Medulla oblongata (tissue), 1 donor: ENCODE measurements around the gene BTBD2.
"Not testable (repeated sequence)": the region's sequence is repeated elsewhere in the genome, so short reads cannot be mapped to it uniquely, and the experiment has no call there.

ENCODE experiments used
- DNase-seq: peaks from one replicate; pipeline ENCODE4 v3.0.0-alpha.2; 2015; ENCODE audit errors: extremely low spot score

Gene BTBD2

DNA sequence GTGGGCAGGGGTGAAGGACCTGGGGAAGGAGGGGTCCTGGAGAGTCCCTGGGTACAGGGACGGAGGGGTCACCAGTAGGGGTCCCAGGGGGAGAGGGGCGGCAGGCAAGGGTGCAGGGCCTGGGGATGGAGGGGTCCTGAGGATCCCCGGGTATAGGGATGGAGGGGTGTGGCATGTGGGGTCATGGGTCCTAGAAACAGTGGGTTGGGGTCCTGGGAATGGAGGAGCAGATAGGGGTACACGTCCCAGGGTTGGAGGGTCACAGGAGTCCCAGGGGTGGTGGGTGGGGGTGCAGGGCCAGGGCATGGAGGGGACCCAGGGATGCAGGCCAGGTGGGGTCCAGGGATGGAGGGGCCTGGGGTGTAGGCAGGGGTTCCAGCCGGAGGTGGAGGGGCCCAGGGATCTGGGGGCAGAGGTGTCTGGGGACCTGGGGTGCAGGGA, 1.4 kb downstream of the BTBD2 start:
- DNase-seq, result no peak

- DNase-seq, result no peak
Observed at GRCh38 chr19:2013683-2013961, 1.9 kb downstream of the BTBD2 start.

DNA sequence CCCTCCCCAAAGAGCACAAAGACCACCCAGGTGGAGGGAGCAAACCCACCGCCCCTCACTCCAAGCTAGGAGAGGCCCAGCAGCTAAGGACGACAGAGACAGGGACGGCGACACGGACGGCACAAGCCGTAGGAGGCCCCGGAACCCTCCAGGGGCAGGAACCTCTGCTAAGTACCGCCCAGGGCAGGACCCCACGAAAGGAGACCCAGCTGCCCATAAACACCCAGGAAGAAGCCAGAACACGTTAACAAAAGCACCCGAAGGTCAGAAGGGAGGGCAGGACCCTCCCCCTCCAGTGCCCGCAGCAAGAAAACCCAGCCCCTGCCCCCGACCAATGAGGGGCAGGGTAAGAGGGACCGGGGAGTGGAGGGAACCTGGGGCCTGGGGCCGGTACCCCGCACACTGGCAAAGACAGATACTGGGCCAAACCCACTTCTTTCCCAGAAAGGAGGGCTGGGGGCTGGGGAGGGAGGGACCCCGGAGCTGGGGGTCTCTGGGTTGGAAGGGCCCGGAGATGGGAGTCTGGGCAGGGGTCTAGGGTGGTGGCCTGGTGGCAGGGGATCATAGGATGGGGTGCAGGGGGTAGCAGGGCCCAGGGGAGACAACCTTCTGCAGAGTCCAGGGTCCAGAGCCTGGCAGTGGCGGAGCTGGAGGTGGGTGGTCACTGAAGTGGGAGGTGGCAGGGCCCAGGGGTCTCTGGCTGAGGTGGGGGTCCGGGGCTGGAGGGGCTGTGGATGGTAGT, 2.4 kb downstream of the BTBD2 start:
- DNase-seq, result no peak

GRCh38 chr19:2011169-2011568, 4.3 kb downstream of the BTBD2 start:
- DNase-seq, result no peak

- DNase-seq, result no peak
Observed at GRCh38 chr19:2010135-2010668, 5.3 kb downstream of the BTBD2 start.

DNA sequence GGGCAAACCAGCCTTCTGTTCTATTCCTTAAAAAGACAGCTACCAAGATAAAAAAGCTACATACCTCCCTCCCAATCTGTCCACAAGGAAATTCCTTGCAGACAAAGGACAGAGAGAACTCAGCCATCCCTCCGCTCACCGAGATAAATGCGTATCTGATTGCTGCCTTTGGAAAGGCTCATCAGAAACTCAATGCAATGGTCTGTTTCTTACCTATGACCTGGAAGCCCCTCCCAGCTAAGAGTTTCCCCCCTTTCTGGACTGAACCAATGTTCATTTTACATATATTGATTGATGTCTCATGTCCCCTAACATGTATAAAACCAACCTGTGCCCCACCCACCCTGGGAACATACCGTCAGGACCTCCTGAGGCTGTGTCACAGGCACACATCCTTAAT, 11.6 kb downstream of the BTBD2 start:
- DNase-seq, result no peak

GRCh38 chr19:1999856-2000515, 15.5 kb downstream of the BTBD2 start:
- no peak for DNase-seq

- DNase-seq, result no peak
Observed at GRCh38 chr19:1998712-1999708, 16.5 kb downstream of the BTBD2 start.

GRCh38 chr19:1997353-1998233, 17.9 kb downstream of the BTBD2 start:
- DNase-seq, result no peak

GRCh38 chr19:1992759-1993260, 22.7 kb downstream of the BTBD2 start:
- DNase-seq, result no peak

- no peak for DNase-seq
Observed at GRCh38 chr19:1991018-1991913, 24.2 kb downstream of the BTBD2 start.

DNA sequence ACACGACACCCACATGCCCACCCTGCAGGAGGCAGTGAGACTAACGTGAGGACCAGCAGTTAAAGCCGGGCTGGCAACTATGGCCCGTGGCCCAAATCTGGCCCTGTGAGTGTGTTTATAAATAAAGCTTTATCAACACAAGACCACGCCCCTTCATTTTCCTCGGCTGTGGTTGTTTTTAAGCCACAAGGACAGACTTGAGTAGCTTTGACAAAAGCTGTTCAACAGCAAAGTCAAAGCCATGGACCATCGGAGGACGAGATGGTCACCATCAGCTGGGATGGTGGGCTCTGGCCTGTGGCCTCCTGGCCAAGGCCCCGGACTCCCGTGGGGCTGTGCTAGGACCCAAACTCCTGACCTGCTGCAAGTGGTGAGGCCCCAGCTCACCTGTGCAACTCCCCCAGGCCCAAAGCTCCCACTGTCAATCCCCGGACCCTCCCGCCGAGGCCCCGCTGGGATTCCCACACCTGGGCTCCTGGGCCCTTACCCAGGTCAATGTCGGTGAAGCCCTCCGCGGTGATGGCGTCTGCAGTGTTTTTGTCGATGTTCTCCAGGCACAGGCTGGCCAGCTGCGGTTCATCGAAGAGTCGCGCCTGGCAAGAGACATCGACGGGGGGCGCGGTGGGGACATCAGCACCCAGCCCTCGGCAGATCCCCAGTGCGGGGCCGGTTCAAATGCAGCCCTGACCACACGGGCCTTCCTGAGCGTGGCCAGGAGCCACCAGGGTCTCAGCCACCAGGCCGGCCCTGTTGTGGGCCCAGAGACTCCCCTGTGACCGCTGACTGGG, 25.1 kb downstream of the BTBD2 start:
- no peak for DNase-seq

GRCh38 chr19:1989513-1990229, 25.8 kb downstream of the BTBD2 start:
- no peak for DNase-seq

- not testable (repeated sequence) for DNase-seq
Observed at GRCh38 chr19:1988464-1988863, 27.1 kb downstream of the BTBD2 start.

DNA sequence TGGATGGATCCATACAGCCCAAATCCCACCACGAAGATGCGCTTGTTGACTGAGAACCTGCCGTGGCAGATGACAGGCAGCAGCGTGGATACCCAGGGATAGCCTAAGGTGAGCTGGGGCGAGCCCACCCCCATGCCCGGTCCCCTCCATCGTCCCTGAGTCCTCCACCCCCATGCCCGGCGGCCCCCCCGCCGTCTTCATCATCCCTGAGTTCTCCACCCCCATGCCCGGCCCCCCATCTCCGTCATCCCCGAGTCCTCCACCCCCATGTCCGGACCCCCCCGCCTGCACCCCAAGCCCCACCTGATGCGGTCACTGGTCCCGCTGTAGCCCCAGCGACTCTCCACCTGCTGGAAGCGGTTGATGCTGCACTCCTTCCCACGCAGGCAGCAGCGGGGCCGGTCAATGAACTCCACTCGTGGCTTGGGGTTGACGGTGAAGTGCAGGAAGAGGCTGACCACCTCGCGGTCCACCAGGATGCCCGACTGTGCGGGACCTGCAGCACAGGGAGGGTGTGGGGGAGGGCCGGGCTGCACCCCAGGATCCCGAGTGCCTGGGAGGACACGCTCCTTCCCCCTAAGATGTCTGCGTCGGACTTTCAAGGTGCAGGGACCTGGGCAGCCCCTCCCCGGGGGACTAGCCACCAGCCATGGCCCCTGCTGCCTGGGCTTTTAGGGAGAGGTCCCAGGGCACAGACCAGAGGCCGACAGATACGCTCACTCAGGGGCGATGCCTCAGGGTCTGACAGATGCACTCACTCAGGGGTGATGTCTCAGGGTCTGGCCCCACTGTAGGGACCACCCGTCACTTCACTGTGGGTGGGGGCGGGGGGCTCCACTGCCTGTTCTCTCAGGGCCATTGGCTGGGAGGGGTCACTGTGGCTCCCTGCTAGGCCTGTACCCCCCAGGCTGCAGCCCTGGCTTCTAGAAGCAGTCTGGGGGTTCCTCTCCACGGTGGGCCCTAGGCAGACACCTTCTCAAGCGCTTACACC, 28.0 kb downstream of the BTBD2 start:
- DNase-seq, result no peak

DNA sequence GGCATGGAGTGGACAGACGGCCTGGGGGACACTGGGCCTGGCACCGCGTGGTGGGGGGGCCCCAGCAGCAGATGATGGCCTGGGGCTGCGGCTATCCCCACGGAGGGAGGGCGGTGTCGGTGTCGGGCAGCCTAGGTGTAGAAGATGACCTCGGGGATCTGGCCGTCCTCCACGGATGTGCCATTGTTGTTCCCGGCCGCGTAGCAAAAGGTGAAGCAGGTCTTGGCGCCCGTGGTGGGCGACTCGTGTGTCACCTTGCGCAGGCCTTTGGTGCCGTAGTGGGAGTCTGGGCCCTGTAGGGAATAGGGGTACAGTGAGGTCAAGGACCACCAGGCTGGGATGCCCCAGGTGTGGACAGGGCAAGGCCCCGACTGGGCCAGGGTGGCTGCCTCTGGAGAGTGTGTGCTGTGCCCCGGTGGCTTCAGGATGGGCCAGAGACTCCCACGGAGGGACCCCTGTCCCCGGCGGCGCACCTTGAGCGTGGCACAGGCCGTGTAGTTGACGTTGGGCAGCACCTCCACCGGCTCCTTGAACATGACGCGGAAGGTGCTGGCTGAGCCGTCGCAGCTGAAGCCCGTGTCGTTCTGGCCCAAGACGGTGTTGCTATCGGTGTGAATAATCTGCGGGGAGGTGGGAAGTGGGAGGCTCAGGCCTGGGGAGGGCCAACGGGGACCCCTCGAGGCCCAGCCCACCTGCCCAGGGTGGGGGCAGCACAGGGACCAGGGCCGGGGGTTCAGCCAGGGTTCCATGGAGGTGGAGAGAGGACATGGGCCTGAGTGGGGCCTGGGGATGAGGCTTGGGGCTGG, 29.0 kb downstream of the BTBD2 start:
- no peak for DNase-seq
